GM19397 (cell line): ENCODE measurements around the gene CAMTA2.

Experiments
- ATAC-seq: cut with Tn5 transposase; IDR thresholded peaks from one replicate; pipeline ENCODE4 v1.9.1; 2021; ENCODE audit warnings: mild to moderate bottlenecking, moderate library complexity; ENCODE audit not compliant: unreplicated experiment

The CAMTA2 gene

GRCh38 chr17:4947411-4948165 lies 39.9 kb downstream of the CAMTA2 start:
- peak; percentile 24 for ATAC-seq

GRCh38 chr17:4947010-4947410 lies 40.5 kb downstream of the CAMTA2 start:
- no peak for ATAC-seq

- no peak for ATAC-seq
Observed at GRCh38 chr17:4946312-4946976, 41.0 kb downstream of the CAMTA2 start.

- ATAC-seq: no peak
Observed at GRCh38 chr17:4945944-4946280, 41.6 kb downstream of the CAMTA2 start.

GRCh38 chr17:4945176-4945943 lies 42.1 kb downstream of the CAMTA2 start:
- no peak for ATAC-seq

GRCh38 chr17:4944554-4945175 lies 42.8 kb downstream of the CAMTA2 start:
- ATAC-seq: no peak

GRCh38 chr17:4944163-4944553 lies 43.3 kb downstream of the CAMTA2 start:
- ATAC-seq: no peak

- ATAC-seq: no peak
Observed at GRCh38 chr17:4942760-4943508, 44.5 kb downstream of the CAMTA2 start.

GRCh38 chr17:4941319-4941610 lies 46.2 kb downstream of the CAMTA2 start:
- ATAC-seq: no peak

- ATAC-seq: no peak
Observed at GRCh38 chr17:4940555-4941318, 46.7 kb downstream of the CAMTA2 start.

GRCh38 chr17:4939796-4940554 lies 47.5 kb downstream of the CAMTA2 start, which contains the start of the genes RNF167 and SLC25A11:
Gene RNF167 (plus strand): TSS chr17:4940268. CDS start chr17:4940910, 642 bp downstream.
Gene SLC25A11 (minus strand): TSS chr17:4940046. CDS start chr17:4939910, 136 bp downstream.
- ATAC-seq: peak; percentile 81

GRCh38 chr17:4939546-4939795 lies 48.0 kb downstream of the CAMTA2 start:
- peak; percentile 19 for ATAC-seq

GRCh38 chr17:4938688-4939545 lies 48.6 kb downstream of the CAMTA2 start:
- ATAC-seq: no peak

GRCh38 chr17:4938069-4938491 lies 49.4 kb downstream of the CAMTA2 start:
- ATAC-seq: no peak

- no peak for ATAC-seq
Observed at GRCh38 chr17:4937553-4937952, 49.9 kb downstream of the CAMTA2 start.

GRCh38 chr17:4936436-4936835 lies 51.0 kb downstream of the CAMTA2 start:
- no peak for ATAC-seq

- ATAC-seq: no peak
Observed at GRCh38 chr17:4935650-4936049, 51.8 kb downstream of the CAMTA2 start.

GRCh38 chr17:4934173-4934979 lies 53.1 kb downstream of the CAMTA2 start:
- no peak for ATAC-seq
